Panc1 (cell line): ENCODE measurements around the gene GPR180. TPM values are rescaled to one million over a fixed set of nuclear protein-coding genes. Genes with fewer than 3 reads are reported as not detected.
A peak's percentile ranks its signal among the peaks of the same experiment; 100 is the strongest.

Source experiments
- ATAC-seq: fragments of 200-7000 bp; cut with Tn5 transposase; 2 replicates; pipeline ENCODE4 v1.9.1; 2020; ENCODE audit warnings: mild to moderate bottlenecking, moderate library complexity
- BruUV-seq: library from RNA; stranded (reverse); fragments of 400-500 nt; replicated peaks from 2 replicates; lab custom pipeline; 2021; lab: Mats Ljungman, UMichigan
- CTCF ChIA-PET: fragments of 300-600 bp; sonication (Branson Sonifier 250); formaldehyde crosslinking; loops from one replicate; lab custom pipeline; 2022; ENCODE audit warnings: antibody characterized with exemption; lab: Charles Lee
- POLR2A ChIA-PET: fragments of 300-600 bp; sonication (Branson Sonifier 250); formaldehyde crosslinking; loops from one replicate; lab custom pipeline; 2022; ENCODE audit warnings: antibody characterized with exemption; lab: Charles Lee
- DNase-seq: peaks from one replicate; pipeline ENCODE4 v3.0.0-alpha.2; 2010; ENCODE audit warnings: low read depth, low spot score
- H3K27ac ChIP-seq: 2 replicates; pipeline ENCODE4 v1.5.1; 2011; ENCODE audit warnings: mild to moderate bottlenecking, low read length, inconsistent platforms
- H3K27me3 ChIP-seq: fragments of 200-500 bp; sonication (Bioruptor generic); 2 replicates; pipeline ENCODE4 v1.6.0; 2014; ENCODE audit warnings: low read length, inconsistent platforms; ENCODE audit not compliant: control insufficient read depth, insufficient read depth
- H3K36me3 ChIP-seq: fragments of 200-500 bp; sonication (Bioruptor generic); 2 replicates; pipeline ENCODE4 v1.5.1; 2014; ENCODE audit warnings: inconsistent platforms, mild to moderate bottlenecking, low read length, moderate library complexity; ENCODE audit not compliant: control insufficient read depth, insufficient read depth
- H3K4me1 ChIP-seq: 2 replicates; pipeline ENCODE4 v1.5.1; 2011; ENCODE audit warnings: inconsistent platforms, mild to moderate bottlenecking, low read length, moderate library complexity; ENCODE audit not compliant: control insufficient read depth, insufficient read depth
- H3K4me3 ChIP-seq, 2 experiments: 2 replicates each; pipeline ENCODE4 v1.5.1; 2011 to 2012; ENCODE audit warnings: low read depth in 2 of 2, low read length in 2 of 2, mild to moderate bottlenecking in 2 of 2, inconsistent platforms in 1 of 2, moderate library complexity in 1 of 2
- H3K9me3 ChIP-seq: fragments of 200-500 bp; sonication (Bioruptor generic); 2 replicates; pipeline ENCODE4 v1.5.1; 2014; ENCODE audit warnings: low read depth, mild to moderate bottlenecking, inconsistent platforms, low read length, moderate library complexity; ENCODE audit not compliant: control insufficient read depth, insufficient read depth
- CTCF ChIP-seq: fragments of 450-650 bp; IDR thresholded peaks from 2 replicates; pipeline ENCODE4 v1.5.1; 2017; ENCODE audit warnings: mild to moderate bottlenecking
- POLR2AphosphoS5 ChIP-seq: IDR thresholded peaks from 2 replicates; pipeline ENCODE4 v1.6.1; 2012; ENCODE audit warnings: mild to moderate bottlenecking, low read depth, low read length, moderate library complexity
- REST ChIP-seq, 2 experiments: IDR thresholded peaks; 2 replicates each; pipeline ENCODE4 v1.6.1; 2011 to 2012; ENCODE audit warnings: low read depth in 2 of 2, control low read depth in 1 of 2, low read length in 1 of 2, mild to moderate bottlenecking in 1 of 2, moderate library complexity in 1 of 2; ENCODE audit not compliant: insufficient read depth in 1 of 2
- SIN3A ChIP-seq: IDR thresholded peaks from 2 replicates; pipeline ENCODE4 v1.6.1; 2012; ENCODE audit warnings: low read depth, mild to moderate bottlenecking, low read length, moderate library complexity, borderline replicate concordance; ENCODE audit not compliant: insufficient read depth
- TCF7L2 ChIP-seq: IDR thresholded peaks from 2 replicates; pipeline ENCODE4 v1.6.1; 2011; ENCODE audit warnings: mild to moderate bottlenecking, low read depth, low read length, inconsistent platforms
- in situ Hi-C: cut with HindIII; loops from 2 replicates; pipeline ENCODE4 v1.10.0; 2016; ENCODE audit warnings: low sequenced_read_pairs, low pct_unique_long_range_greater_than_20kb
- intact Hi-C: fragments of 100-400 bp; cut with micrococcal nuclease; formaldehyde crosslinking; loops from one replicate; pipeline ENCODE4 v1.10.0; 2022; ENCODE audit not compliant: unreplicated experiment
- total RNA-seq: library from RNA; stranded (reverse); gene quantifications from one replicate; pipeline ENCODE4 v1.2.1, GENCODE V29; 2021; ENCODE audit not compliant: unreplicated experiment

Gene GPR180
- total RNA-seq, 1 experiment from 2014 or later: 7.1 TPM

- no peak for TF ChIP-seq POLR2AphosphoS5
- TF ChIP-seq REST (IDR thresholded peaks at IDR 0.05; ENCODE audit: insufficient read depth in 1 of 2, low read depth in 2 of 2, low read length in 1 of 2): no peak
- TF ChIP-seq SIN3A: no peak
- no peaks in the 10 kb centered on the region for H3K4me1 ChIP-seq
- H3K27me3 ChIP-seq: no peaks in the 10 kb centered on the region
- POLR2A ChIA-PET: interaction anchor here (0.7 kb wide), 1 partner anchor 697 kb away, joined by 4 read pairs; no protein-coding TSS in a partner anchor
- ATAC-seq (no peak), DNase-seq (no peak)
- no peak overlapping the region for H3K27ac ChIP-seq
- CTCF ChIA-PET: no interaction called here
- intact Hi-C loops: no loop called here
- no peaks in the 10 kb centered on the region for H3K36me3 ChIP-seq
- H3K4me3 ChIP-seq: no peak overlapping the region
- no peaks in the 10 kb centered on the region for H3K9me3 ChIP-seq
- in situ Hi-C loops: no loop called here
- no TSS peak for BruUV-seq
Observed at GRCh38 chr13:94640721-94641120, 39.1 kb downstream of the GPR180 start.

GRCh38 chr13:94641409-94641941 lies 39.8 kb downstream of the GPR180 start:
- H3K4me3 ChIP-seq: no peak overlapping the region
- peak; percentile 63; the same call in 1 of the 2 replicates for ATAC-seq
- CTCF ChIA-PET: no interaction called here

More at GRCh38 chr13:94641409-94641941, 39.8 kb downstream of the GPR180 start:
- POLR2A ChIA-PET: interaction anchor here (0.7 kb wide), 1 partner anchor 698 kb away, joined by 4 read pairs; no protein-coding TSS in a partner anchor
- H3K4me1 ChIP-seq: no peaks in the 10 kb centered on the region
- intact Hi-C loops (no loop called here), in situ Hi-C loops (no loop called here)
- no peaks in the 10 kb centered on the region for H3K27me3 ChIP-seq
- no peak overlapping the region for H3K27ac ChIP-seq
- BruUV-seq: no TSS peak
- no peaks in the 10 kb centered on the region for H3K36me3 ChIP-seq
- no peak for DNase-seq
- no peaks in the 10 kb centered on the region for H3K9me3 ChIP-seq
- no peak for TF ChIP-seq CTCF
- TF ChIP-seq POLR2AphosphoS5: no peak
- TF ChIP-seq SIN3A: no peak
- TF ChIP-seq REST (IDR thresholded peaks at IDR 0.05; ENCODE audit: insufficient read depth in 1 of 2, low read depth in 2 of 2, low read length in 1 of 2): no peak
- TF ChIP-seq TCF7L2: no peak
